Immature natural killer cell (primary cell): Measurements from ENCODE around the gene ERC1. TPM values are rescaled to one million over a fixed set of nuclear protein-coding genes. Genes with fewer than 3 reads are reported as not detected.

Experiments used
- DNase-seq, 3 donors: peaks; one replicate each; pipeline ENCODE4 v3.0.0; 2022; ENCODE audit warnings: mixed read lengths in 1 of 3
- H3K27ac Mint-ChIP-seq, 6 donors: one replicate each; pipeline ENCODE4 v1.8.0; 2020; ENCODE audit warnings: mixed read lengths in 6 of 6, mild to moderate bottlenecking in 5 of 6, inconsistent platforms in 4 of 6, moderate library complexity in 3 of 6
- H3K27me3 Mint-ChIP-seq, 3 donors: one replicate each; pipeline ENCODE4 v1.8.0; 2020 to 2021; ENCODE audit warnings: low read depth in 3 of 3, mild to moderate bottlenecking in 3 of 3, mixed read lengths in 3 of 3, moderate library complexity in 3 of 3, inconsistent platforms in 1 of 3
- H3K36me3 Mint-ChIP-seq, 3 donors: one replicate each; pipeline ENCODE4 v1.8.0; 2020; ENCODE audit warnings: mixed read lengths in 3 of 3, inconsistent platforms in 2 of 3, mild to moderate bottlenecking in 2 of 3
- H3K4me1 Mint-ChIP-seq, 2 donors: one replicate each; pipeline ENCODE4 v1.8.0; 2020; ENCODE audit warnings: inconsistent platforms in 2 of 2, mild to moderate bottlenecking in 2 of 2, mixed read lengths in 2 of 2, moderate library complexity in 1 of 2
- H3K4me3 Mint-ChIP-seq, 5 donors: one replicate each; pipeline ENCODE4 v1.8.0; 2020; ENCODE audit warnings: mild to moderate bottlenecking in 5 of 5, mixed read lengths in 5 of 5, inconsistent platforms in 3 of 5, moderate library complexity in 3 of 5
- H3K9me3 Mint-ChIP-seq, 6 donors: one replicate each; pipeline ENCODE4 v1.8.0; 2020; ENCODE audit warnings: mild to moderate bottlenecking in 6 of 6, mixed read lengths in 6 of 6, inconsistent platforms in 4 of 6, moderate library complexity in 3 of 6
- polyA plus RNA-seq, 3 donors: library from polyadenylated mRNA; unstranded; fragments of 300-500 nt; fragmentation: Illumina TruSeq; gene quantifications; one replicate each; pipeline ENCODE4 v1.2.3, GENCODE V29; 2021

ERC1 gene
- polyA plus RNA-seq, 3 donors from 2014 or later: 1.7 to 14.0 (median 5.4) TPM

- peak overlapping the region; percentile 74 to 85 (median 82) for H3K4me3 Mint-ChIP-seq
- no peak overlapping the region for H3K27ac Mint-ChIP-seq
- H3K4me1 Mint-ChIP-seq: peaks cover 30 to 33% of the 10 kb centered on the region in 2 donors
- H3K36me3 Mint-ChIP-seq: peaks cover 0 to 3% (median 0%) of the 10 kb centered on the region in 3 donors
- DNase-seq: no peak
- H3K27me3 Mint-ChIP-seq: peaks cover 33 to 52% (median 36%) of the 10 kb centered on the region in 3 donors
- peaks cover 0 to 2% (median 0%) of the 10 kb centered on the region in 6 donors for H3K9me3 Mint-ChIP-seq
These were observed 538.3 kb downstream of the ERC1 start for GRCh38 chr12:1529228-1529861.

GRCh38 chr12:1529862-1530591 is 539.0 kb downstream of the ERC1 start:
- H3K36me3 Mint-ChIP-seq: peaks cover 0 to 3% (median 0%) of the 10 kb centered on the region in 3 donors
- peaks cover 33 to 52% (median 36%) of the 10 kb centered on the region in 3 donors for H3K27me3 Mint-ChIP-seq
- peak in 1 of 3 donors; percentile 4 for DNase-seq
- H3K4me3 Mint-ChIP-seq: peak overlapping the region; percentile 74 to 85 (median 82)
- no peak overlapping the region for H3K27ac Mint-ChIP-seq
- peaks cover 0 to 2% (median 0%) of the 10 kb centered on the region in 6 donors for H3K9me3 Mint-ChIP-seq
- peaks cover 37 to 40% of the 10 kb centered on the region in 2 donors for H3K4me1 Mint-ChIP-seq

- H3K9me3 Mint-ChIP-seq: peaks cover 0 to 2% (median 0%) of the 10 kb centered on the region in 6 donors
- no peak overlapping the region for H3K27ac Mint-ChIP-seq
- peaks cover 0 to 3% (median 0%) of the 10 kb centered on the region in 3 donors for H3K36me3 Mint-ChIP-seq
- H3K4me1 Mint-ChIP-seq: peaks cover 44 to 47% of the 10 kb centered on the region in 2 donors
- DNase-seq: peak in 1 of 3 donors; percentile 6
- no peak overlapping the region for H3K4me3 Mint-ChIP-seq
- peaks cover 33 to 51% (median 37%) of the 10 kb centered on the region in 3 donors for H3K27me3 Mint-ChIP-seq
These were observed 539.6 kb downstream of the ERC1 start for GRCh38 chr12:1530592-1531152.

GRCh38 chr12:1531153-1531653 is 540.2 kb downstream of the ERC1 start:
- H3K4me1 Mint-ChIP-seq: peaks cover 46 to 49% of the 10 kb centered on the region in 2 donors
- H3K4me3 Mint-ChIP-seq: peak overlapping the region in 4 of 5 donors; percentile 65 to 88 (median 72)
- peak in 1 of 3 donors; percentile 5 for DNase-seq
- H3K9me3 Mint-ChIP-seq: peaks cover 0 to 2% (median 0%) of the 10 kb centered on the region in 6 donors
- peaks cover 0 to 3% (median 0%) of the 10 kb centered on the region in 3 donors for H3K36me3 Mint-ChIP-seq
- no peak overlapping the region for H3K27ac Mint-ChIP-seq
- peaks cover 37 to 52% (median 38%) of the 10 kb centered on the region in 3 donors for H3K27me3 Mint-ChIP-seq

- Mint-ChIP-seq H3K9me3 (peaks cover 0 to 2% (median 0%) of the 10 kb centered on the region in 6 donors), H3K27me3 (peaks cover 41 to 51% (median 42%) of the 10 kb centered on the region in 3 donors), H3K36me3 (no peaks in the 10 kb centered on the region), H3K4me3 (peak overlapping the region; percentile 73 to 88 (median 85)), H3K27ac (no peak overlapping the region), H3K4me1 (peaks cover 46 to 49% of the 10 kb centered on the region in 2 donors)
- no peak for DNase-seq
These were observed 540.8 kb downstream of the ERC1 start for GRCh38 chr12:1531654-1532374.

GRCh38 chr12:1532375-1533165 is 541.5 kb downstream of the ERC1 start:
- Mint-ChIP-seq H3K36me3 (no peaks in the 10 kb centered on the region), H3K4me1 (peaks cover 46 to 49% of the 10 kb centered on the region in 2 donors), H3K27ac (no peak overlapping the region), H3K27me3 (peaks cover 41 to 51% (median 42%) of the 10 kb centered on the region in 3 donors), H3K9me3 (peaks cover 0 to 2% (median 0%) of the 10 kb centered on the region in 6 donors), H3K4me3 (peak overlapping the region; percentile 82 to 88 (median 85))
- no peak for DNase-seq

- DNase-seq: peak in 2 of 3 donors; percentile 6 to 30
- Mint-ChIP-seq H3K4me1 (peaks cover 46 to 49% of the 10 kb centered on the region in 2 donors), H3K4me3 (peak overlapping the region; percentile 82 to 88 (median 85)), H3K27me3 (peaks cover 43 to 51% (median 44%) of the 10 kb centered on the region in 3 donors), H3K9me3 (peaks cover 0 to 2% (median 0%) of the 10 kb centered on the region in 6 donors), H3K36me3 (no peaks in the 10 kb centered on the region), H3K27ac (no peak overlapping the region)
These were observed 542.2 kb downstream of the ERC1 start for GRCh38 chr12:1533205-1533601.

GRCh38 chr12:1533602-1534304 is 542.7 kb downstream of the ERC1 start:
- peaks cover 44 to 54% (median 47%) of the 10 kb centered on the region in 3 donors for H3K27me3 Mint-ChIP-seq
- peaks cover 46 to 49% of the 10 kb centered on the region in 2 donors for H3K4me1 Mint-ChIP-seq
- peak; percentile 58 to 63 (median 63) for DNase-seq
- peaks cover 0 to 2% (median 0%) of the 10 kb centered on the region in 6 donors for H3K9me3 Mint-ChIP-seq
- H3K36me3 Mint-ChIP-seq: no peaks in the 10 kb centered on the region
- no peak overlapping the region for H3K27ac Mint-ChIP-seq
- H3K4me3 Mint-ChIP-seq: peak overlapping the region; percentile 82 to 88 (median 85)

- Mint-ChIP-seq H3K36me3 (no peaks in the 10 kb centered on the region), H3K4me1 (peaks cover 42 to 45% of the 10 kb centered on the region in 2 donors), H3K9me3 (no peaks in the 10 kb centered on the region), H3K27me3 (peaks cover 40 to 54% (median 42%) of the 10 kb centered on the region in 3 donors), H3K4me3 (peak overlapping the region; percentile 34 to 87 (median 82)), H3K27ac (no peak overlapping the region)
- peak in 2 of 3 donors; percentile 2 to 9 for DNase-seq
These were observed 543.7 kb downstream of the ERC1 start for GRCh38 chr12:1534748-1535147.

GRCh38 chr12:1536817-1537216 is 545.8 kb downstream of the ERC1 start:
- peaks cover 39 to 64% (median 43%) of the 10 kb centered on the region in 3 donors for H3K27me3 Mint-ChIP-seq

GRCh38 chr12:1539135-1539534 is 548.1 kb downstream of the ERC1 start:
- Mint-ChIP-seq H3K36me3 (no peaks in the 10 kb centered on the region), H3K4me1 (peaks cover 18% of the 10 kb centered on the region in 2 donors), H3K27ac (no peak overlapping the region), H3K9me3 (no peaks in the 10 kb centered on the region), H3K4me3 (no peak overlapping the region), H3K27me3 (peaks cover 25 to 55% (median 34%) of the 10 kb centered on the region in 3 donors)
- no peak for DNase-seq

More at GRCh38 chr12:1536817-1537216, 545.8 kb downstream of the ERC1 start:
- no peak for DNase-seq
- Mint-ChIP-seq H3K4me1 (peaks cover 40 to 41% of the 10 kb centered on the region in 2 donors), H3K4me3 (peak overlapping the region in 1 of 5 donors; percentile 9), H3K36me3 (no peaks in the 10 kb centered on the region), H3K9me3 (no peaks in the 10 kb centered on the region), H3K27ac (no peak overlapping the region)

- peaks cover 20 to 60% (median 33%) of the 10 kb centered on the region in 3 donors for H3K27me3 Mint-ChIP-seq
- no peaks in the 10 kb centered on the region for H3K36me3 Mint-ChIP-seq
- H3K27ac Mint-ChIP-seq: no peak overlapping the region
- no peak overlapping the region for H3K4me3 Mint-ChIP-seq
- H3K4me1 Mint-ChIP-seq: peaks cover 2% of the 10 kb centered on the region in 2 donors
- no peak for DNase-seq
- H3K9me3 Mint-ChIP-seq: no peaks in the 10 kb centered on the region
These were observed 549.7 kb downstream of the ERC1 start for GRCh38 chr12:1540690-1541089.
